GM21717 (cell line): ENCODE results near the gene TRMT2A.

Experiments used
- ATAC-seq: cut with Tn5 transposase; IDR thresholded peaks from one replicate; pipeline ENCODE4 v1.9.1; 2021; ENCODE audit warnings: mild to moderate bottlenecking, moderate library complexity; ENCODE audit not compliant: unreplicated experiment

Gene TRMT2A

GRCh38 chr22:20066617-20067383 is 50.2 kb downstream of the TRMT2A start:
- no peak for ATAC-seq

- ATAC-seq = no peak
These were observed 51.0 kb downstream of the TRMT2A start for GRCh38 chr22:20065896-20066616.

- ATAC-seq = no peak
These were observed 52.3 kb downstream of the TRMT2A start for GRCh38 chr22:20064545-20065262.

- no peak for ATAC-seq
These were observed 52.9 kb downstream of the TRMT2A start for GRCh38 chr22:20064140-20064480.

GRCh38 chr22:20063271-20064139 is 53.5 kb downstream of the TRMT2A start:
- ATAC-seq = no peak

- ATAC-seq = no peak
These were observed 54.3 kb downstream of the TRMT2A start for GRCh38 chr22:20062766-20063083.

GRCh38 chr22:20062043-20062765 is 54.8 kb downstream of the TRMT2A start:
- no peak for ATAC-seq
